Stimulated activated CD8-positive, alpha-beta memory T cell treated with anti-CD3 and anti-CD28 coated beads, Interleukin-7, amount 100 ng/mL, for 48 hours (primary cell): ENCODE results near the gene PCK2.

Source experiments
- DNase-seq, 2 donors: peaks; one replicate each; pipeline ENCODE4 v3.0.0-alpha.2; 2020; ENCODE audit warnings: low read depth in 1 of 2; ENCODE audit errors: extremely low read depth in 1 of 2

The PCK2 gene

DNA sequence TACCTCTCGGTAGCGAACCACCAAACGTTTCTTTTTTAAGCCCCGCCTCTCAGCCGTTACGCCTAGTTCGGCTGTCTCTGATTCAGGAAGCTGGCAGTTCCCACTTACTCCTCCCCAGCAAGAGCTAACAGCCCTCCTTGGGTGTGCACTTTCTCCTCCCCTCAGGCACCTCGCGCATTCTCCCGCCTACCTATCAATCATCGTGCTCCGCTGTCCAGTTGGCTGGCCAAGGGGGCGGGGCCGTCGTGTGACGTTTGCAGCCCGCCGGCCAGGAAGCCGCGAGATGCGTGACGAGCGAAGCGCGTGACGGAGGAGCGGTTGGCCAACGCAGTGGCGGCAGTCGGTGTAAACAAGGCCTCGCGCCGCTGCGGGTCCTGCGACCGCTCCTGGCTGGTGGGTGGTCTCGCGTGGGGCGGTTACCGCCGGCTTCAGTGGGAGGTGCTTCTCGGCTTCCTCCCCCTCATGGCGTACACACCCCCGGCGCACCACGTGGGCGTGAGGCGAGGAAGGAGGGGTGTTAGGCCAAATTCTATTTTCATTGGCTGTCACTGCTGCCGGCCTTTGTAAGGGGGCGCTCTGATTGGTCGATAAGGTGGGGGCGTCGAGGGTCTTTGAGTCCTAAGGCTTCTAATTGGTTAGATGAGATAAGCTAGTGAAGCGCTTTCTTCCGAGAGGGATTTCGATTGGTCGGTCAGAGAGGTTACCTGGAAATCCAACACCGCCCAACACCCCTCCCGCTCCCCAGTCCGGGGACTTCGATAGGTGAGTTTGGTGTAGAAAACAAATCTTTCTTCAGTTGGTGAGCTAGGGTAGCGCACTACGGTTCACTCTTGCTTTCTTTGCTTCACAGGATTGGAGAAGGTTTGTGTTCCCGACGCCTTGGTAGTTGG is 20.7 kb downstream of the PCK2 start, which contains the start of the genes DCAF11 and NRL:
Gene DCAF11, plus strand, starts transcription at position 246 of the 890 bp plus-strand sequence. CDS start 818 bp downstream, outside the sequence.
Gene NRL, minus strand, starts transcription at position 418 of the 890 bp plus-strand sequence. CDS start 32,101 bp downstream, outside the sequence.
- peak; percentile 95 to 99 for DNase-seq

DNA sequence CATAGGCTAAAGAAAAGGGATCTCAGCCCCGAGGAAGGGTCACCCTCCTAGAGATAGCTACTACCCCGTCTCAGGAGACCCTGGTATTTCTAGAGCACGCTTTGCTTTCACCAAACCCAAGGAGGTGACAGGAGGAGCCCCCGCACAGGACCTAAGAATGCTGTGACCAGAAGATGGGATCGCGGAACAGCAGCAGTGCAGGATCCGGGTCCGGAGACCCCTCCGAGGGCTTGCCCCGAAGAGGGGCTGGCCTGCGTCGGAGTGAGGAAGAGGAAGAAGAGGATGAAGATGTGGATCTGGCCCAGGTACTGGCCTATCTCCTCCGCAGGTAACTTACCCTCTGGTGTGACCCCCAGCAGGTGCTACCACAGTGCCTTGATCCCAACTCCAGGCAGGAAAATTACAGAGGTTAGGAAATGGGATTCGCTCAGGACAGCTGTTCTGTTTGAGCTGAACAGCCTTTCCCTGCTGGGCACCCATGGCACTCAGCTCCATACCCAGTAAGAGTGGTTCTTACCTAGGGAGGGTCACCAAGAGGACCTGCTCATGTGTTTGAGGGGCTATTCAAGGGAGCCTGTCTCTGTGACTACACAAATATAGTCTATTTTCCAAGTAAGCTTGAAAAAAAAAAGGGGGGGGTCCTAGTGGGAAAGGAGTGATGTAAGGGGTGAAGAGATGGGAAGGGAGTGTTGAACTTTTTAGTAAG is 21.5 kb downstream of the PCK2 start:
- no peak for DNase-seq

GRCh38 chr14:24116128-24116814 is 22.2 kb downstream of the PCK2 start:
- DNase-seq: no peak

DNA sequence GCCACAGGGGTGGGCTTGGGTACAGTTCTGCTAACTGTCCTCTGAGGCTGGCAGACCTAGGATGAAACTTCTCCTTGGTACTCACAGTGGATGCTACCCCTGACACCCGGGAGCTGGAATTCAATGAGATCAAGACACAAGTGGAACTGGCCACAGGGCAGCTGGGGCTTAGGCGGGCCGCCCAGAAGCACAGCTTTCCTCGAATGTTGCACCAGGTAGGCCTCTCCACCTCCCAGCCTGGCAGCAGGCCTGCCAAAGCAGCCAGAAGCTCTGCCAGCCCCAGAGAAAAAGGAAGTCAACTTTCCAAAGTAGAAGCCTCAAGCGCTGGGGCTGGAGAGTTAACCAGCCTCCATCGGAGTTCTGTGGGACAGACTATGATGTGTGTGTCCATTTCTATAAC is 23.1 kb downstream of the PCK2 start:
- DNase-seq: no peak

DNA sequence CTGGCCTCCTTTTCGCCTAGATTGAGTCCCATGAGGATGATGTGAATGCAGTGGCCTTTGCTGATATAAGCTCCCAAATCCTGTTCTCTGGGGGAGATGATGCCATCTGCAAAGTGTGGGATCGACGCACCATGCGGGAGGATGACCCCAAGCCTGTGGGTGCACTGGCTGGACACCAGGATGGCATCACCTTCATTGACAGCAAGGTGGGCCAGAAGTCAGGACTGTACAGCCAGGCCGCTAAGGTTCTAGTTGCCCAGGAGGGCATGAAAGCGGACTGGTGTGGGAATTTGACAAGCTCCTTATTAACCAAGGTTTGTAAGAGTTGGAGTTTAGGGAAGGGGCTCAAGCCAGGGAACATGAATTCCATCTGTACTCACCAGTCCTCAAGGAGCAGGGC is 25.6 kb downstream of the PCK2 start:
- DNase-seq: no peak

DNA sequence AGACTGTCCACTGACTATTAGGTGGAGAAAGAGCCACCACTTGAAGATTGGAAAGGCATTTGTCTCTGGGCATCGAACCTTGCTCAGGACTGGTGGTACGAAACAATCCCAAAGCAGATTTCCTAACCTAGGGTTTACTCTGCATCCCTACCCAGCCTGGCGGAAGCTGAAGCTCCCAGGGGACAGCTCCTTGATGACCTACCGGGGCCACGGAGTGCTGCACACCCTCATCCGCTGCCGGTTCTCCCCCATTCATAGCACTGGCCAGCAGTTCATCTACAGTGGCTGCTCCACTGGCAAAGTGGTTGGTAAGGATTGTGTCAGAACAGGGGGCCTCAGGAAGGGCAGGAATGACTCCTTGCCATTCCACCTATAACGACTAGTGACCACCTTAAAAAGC is 27.1 kb downstream of the PCK2 start:
- DNase-seq: no peak

DNA sequence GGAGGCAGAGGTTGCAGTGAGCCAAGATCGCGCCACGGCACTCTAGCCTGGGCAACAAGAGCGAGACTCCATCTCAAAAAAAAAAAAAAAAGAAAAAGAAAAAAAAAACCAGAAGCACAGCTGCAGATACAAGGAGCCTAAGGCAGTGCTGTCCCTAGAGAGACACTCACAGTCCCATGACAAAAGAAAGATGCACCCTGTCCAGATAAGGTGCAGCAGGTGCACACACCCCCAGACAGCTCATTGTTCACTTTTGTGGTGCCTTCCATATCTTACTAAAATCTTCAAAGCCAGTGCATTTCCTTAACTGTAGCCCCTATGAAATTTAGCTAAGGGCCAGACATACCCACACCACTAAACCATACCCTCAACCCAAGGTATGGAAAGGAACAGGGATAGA is 28.3 kb downstream of the PCK2 start:
- no peak for DNase-seq

GRCh38 chr14:24122898-24123297 is 28.8 kb downstream of the PCK2 start:
- no peak for DNase-seq

GRCh38 chr14:24123424-24124417 is 29.6 kb downstream of the PCK2 start:
- DNase-seq: no peak

DNA sequence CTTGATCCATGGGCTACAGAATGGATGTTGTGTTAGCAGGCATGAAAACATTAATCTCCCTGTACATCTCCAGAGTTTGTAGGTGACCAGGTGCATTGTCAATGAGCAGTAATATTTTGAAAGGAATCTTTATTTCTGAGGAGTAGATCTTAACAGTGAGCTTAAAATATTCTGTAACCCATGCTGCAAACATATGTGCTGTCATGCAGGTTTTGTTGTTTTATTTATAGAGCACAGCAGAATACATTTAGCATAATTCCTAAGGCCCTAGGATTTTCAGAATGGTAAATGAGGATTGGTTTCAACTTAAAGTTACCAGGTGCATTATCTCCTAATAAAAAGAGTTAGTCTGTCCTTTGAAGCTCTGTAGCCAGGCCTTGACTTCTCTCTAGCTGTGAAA is 32.8 kb downstream of the PCK2 start:
- DNase-seq: no peak

- DNase-seq: no peak
Measured at GRCh38 chr14:24127673-24128072, 33.6 kb downstream of the PCK2 start.

- no peak for DNase-seq
Measured at GRCh38 chr14:24129410-24129998, 35.4 kb downstream of the PCK2 start.

- DNase-seq: no peak
Measured at GRCh38 chr14:24130380-24130716, 36.2 kb downstream of the PCK2 start, which contains the start of gene FITM1. TSS of gene FITM1 (plus strand) at chr14:24130659. CDS start at chr14:24131564, 905 bp downstream.

DNA sequence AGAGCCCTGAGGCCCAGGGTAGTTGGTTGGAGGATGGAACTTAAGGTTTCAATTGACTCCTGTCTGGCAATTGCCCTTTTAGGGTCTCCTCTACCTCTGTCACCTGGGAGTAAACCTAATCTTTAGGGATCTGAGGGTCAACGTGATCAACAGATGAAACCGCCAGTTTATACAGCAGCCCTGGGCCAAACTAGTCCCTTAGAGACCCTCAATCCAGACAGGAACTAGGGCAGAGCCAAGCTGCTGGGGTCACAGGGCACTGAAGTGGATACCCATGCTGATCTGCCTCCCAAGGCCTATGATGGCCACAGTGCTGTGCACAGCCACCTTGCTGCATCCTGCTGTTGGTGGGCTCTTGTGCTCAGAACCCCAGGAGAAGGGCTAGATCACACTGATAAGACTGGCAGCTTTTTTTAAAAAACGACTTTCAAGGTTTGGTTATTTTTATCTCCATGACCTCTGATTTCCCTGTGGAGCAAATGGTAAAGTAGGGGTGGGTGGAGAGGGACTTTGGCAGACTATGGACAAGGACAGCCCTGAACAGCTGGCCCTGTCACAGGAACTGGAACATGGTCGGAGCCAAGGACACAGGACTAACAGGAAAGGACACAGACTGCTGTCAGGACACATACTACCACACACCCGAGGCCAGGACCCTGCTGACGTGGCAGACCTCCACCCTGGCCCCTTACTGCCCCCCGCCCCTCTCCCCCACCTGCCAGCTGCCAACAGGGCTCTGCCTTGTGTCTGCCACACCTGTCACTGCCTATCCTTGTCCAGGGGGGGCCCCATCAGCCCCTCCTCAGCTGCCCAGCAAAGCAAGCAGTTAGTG is 36.8 kb downstream of the PCK2 start:
- DNase-seq: no peak

DNA sequence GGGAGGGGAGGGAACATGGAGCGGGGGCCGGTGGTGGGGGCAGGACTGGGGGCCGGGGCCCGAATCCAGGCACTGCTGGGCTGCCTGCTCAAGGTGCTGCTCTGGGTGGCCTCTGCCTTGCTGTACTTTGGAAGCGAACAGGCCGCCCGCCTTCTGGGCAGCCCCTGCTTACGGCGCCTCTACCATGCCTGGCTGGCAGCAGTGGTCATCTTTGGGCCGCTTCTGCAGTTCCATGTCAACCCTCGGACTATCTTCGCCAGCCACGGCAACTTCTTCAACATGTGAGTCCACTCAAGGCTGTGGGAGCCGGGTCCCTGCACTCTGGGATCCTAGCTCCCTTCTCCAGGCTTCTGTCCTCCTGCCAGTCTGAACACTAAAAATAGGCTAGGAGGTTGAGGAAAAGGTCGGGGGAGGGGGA is 37.4 kb downstream of the PCK2 start:
- no peak for DNase-seq

DNA sequence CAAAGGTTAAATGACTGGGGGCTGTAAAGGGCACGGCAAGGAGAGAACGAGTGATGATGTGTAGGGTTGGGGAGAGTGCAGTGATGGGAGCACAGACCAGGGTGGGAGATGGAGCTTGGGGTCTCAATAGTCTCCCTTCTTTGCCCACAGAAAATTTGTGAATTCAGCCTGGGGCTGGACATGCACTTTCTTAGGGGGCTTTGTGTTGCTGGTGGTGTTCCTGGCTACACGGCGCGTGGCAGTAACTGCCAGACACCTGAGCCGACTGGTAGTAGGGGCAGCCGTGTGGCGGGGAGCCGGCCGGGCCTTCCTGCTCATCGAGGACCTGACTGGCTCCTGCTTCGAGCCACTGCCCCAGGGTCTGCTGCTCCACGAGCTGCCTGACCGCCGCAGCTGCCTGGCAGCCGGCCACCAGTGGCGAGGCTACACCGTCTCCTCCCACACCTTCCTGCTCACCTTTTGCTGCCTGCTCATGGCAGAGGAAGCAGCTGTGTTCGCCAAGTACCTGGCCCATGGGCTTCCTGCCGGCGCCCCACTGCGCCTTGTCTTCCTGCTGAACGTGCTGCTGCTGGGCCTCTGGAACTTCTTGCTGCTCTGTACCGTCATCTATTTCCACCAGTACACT is 38.1 kb downstream of the PCK2 start:
- no peak for DNase-seq

DNA sequence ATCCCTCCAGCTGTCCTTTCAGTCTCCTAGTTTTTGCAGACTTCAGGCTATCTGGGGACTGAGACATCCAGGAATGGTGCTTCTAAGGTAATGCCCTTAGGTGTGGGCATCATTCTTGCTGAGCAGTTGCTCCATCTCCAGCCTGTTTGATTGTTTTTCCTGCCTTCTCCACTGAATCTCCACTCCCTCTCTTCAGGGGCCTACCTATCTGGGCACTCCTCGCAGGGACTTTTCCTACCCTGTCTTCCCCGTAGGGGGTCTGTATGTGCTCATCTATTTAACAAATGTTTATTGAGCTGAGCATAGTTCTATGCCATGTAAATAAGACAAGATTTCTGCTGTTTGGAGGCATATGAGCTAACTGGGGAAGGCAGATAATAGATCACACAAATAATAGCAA is 38.9 kb downstream of the PCK2 start:
- no peak for DNase-seq

GRCh38 chr14:24133735-24134134 is 39.6 kb downstream of the PCK2 start:
- DNase-seq: no peak

DNA sequence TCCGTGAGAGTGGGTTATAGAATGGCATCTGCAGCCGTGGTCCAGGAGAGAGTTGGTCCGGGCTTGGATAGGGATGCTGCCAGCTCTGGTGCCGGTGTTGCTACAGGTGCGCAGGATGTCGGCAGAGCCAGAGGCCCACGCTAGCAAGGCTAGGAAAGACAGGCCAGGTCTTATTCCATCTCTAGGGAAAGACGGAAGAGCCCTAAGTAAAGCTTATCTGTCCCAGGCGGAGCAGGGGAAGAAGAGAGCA is 41.4 kb downstream of the PCK2 start:
- no peak for DNase-seq
